LHCN-M2 (cell line): ENCODE data around the gene CTDSP2. TPM values are rescaled to one million over a fixed set of nuclear protein-coding genes. Genes with fewer than 3 reads are reported as not detected.
A peak's percentile ranks its signal among the peaks of the same experiment; 100 is the strongest.

Experiments
- DNase-seq: peaks from one replicate; pipeline ENCODE4 v3.0.0-alpha.2; 2012; ENCODE audit warnings: low read depth
- total RNA-seq: library from RNA; depleted of rRNA; stranded (reverse); fragments of >200 nt; gene quantifications from 2 replicates; pipeline ENCODE4 v1.2.3, GENCODE V29; 2014

Gene CTDSP2
- total RNA-seq, 1 experiment from 2014 or later = 31.9 TPM

DNA sequence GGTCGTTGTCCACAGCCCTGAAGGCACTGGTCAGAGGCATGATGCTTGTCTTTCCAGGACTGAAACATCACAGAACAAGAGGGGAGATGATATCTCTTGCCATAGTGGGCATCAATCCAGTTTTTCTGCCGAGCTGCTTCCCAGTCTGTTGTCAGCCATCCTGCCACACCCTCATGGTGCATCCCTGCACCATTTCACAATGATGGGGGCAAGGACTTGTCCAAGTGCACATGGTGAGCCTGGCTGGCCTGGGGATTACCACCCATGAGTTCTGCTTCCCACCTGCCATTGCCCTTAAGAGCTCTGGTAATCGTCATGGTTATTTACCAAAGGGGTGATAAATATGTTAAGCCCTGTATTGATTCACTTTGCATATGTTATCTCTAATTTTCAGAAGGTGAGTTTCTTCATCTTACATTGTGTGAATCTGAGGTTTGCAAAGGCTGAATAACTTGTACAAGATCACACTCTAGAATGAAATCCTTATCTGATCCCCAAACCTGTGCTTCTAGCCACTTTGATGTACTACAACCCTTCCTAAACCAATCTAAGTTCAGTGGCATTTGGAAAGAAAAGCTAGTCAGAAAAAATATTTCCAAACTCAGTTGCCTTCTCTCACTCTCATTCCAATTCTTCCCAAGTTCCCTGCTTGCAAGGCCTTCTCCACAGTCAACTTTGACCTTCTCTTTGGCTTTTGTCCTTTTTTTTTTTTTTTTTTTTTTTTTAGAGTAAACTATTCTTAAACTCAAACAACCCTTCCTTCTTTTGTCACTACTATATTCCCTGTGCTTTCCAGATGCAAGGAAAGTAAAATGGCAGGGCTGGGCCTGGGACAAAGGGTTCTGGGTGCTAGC, 30.3 kb downstream of the CTDSP2 start:
- no peak for DNase-seq

DNA sequence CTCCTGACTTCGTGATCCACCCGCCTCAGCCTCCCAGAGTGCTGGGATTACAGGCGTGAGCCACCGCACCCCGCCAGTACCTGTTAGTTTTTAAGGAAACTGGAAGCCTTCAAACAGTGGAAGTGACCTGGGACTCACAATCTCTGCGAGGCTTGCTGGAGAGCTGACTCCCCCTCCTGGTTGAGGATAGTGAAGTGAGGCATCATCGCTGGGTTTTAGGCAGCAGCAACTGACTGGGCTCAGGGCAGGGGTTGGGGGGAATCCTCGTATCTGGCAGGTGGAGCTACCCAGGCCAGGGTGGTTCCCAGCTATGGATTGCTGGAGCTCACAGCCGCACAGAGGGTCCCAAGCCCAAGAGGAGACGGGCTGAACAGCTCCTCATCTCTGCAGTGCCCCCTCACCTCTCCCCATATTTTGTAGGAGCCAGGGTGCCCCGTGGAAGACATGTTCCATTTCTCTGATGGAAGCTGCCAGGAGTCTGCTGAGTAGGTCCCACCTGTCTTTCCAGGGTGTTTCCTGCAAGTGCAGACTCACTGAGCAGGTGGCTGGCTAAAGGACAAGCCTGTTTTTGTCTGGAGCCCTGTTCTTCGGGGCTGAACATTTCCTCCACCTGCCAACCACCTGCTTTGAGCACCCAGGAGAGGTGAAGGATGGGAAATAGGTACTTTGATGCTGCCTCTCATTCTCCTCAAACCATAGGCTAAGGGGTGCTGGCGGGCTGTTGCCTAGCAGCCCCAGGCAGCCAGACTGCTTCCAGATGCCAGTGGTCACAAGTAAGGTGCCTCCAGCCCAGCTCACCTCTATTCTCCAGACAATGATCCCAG, 31.1 kb downstream of the CTDSP2 start:
- DNase-seq = no peak

DNA sequence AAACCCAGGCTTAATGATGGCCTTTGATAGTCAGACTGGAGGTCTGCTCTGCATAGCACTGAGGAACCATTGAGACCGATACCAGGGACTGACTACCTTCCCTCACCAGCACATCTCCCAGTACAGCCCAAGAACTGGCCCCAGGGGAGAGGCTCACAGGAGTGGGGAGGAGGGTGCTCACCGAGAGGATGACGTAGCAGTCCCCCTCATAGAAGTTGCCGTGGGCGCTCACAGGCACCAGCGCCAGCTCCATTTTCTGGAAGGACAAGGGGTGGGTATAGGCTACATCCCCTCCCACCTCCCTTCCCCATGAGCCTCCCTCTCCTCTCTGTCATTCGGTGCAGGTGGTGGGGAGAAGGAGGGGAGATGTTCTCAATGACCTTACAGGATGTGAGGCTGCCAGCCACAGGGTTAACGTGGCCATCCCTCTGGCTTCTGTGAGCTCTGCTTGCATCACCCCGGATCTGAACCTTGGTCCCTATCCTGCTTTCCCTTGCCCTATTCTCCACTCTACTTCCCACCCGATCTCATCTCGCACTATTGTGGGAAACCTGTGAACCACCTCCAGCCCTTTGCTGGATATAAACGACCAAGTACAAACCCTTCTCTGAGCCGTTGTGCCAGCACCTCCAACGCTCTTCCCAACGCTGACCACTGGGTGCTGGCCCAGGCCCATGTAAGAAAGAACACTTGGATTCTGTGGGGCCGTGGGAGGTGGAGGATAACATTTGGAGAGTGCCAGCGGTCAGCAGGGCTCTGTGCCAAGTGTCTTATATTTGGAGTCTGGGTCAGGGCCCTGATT, 32.4 kb downstream of the CTDSP2 start:
- peak; percentile 27 for DNase-seq

GRCh38 chr12:57813111-57813970, 33.2 kb downstream of the CTDSP2 start:
- DNase-seq = no peak

- DNase-seq = no peak
Observed at GRCh38 chr12:57811028-57811755, 35.3 kb downstream of the CTDSP2 start.

GRCh38 chr12:57810450-57810849, 36.1 kb downstream of the CTDSP2 start:
- DNase-seq = peak; percentile 30

DNA sequence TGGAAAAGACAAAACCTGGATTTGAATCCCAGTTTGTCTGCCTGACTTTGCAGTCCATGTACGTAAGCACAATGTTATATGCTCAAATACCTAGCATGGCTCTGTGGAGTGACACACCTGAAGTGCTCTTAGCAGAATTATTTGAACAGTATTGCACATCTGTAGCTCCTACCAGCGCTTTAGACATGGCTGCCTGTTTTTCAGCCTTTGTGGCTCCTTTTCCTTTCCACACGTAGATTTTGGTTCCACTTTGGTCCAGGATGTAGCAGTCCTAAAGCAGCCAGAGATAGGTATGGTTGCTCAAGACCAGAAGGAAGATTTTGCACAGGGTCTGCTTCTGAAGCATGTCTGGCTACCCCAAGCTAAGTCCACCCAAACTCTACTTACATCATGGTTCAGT, 37.1 kb downstream of the CTDSP2 start:
- no peak for DNase-seq

DNA sequence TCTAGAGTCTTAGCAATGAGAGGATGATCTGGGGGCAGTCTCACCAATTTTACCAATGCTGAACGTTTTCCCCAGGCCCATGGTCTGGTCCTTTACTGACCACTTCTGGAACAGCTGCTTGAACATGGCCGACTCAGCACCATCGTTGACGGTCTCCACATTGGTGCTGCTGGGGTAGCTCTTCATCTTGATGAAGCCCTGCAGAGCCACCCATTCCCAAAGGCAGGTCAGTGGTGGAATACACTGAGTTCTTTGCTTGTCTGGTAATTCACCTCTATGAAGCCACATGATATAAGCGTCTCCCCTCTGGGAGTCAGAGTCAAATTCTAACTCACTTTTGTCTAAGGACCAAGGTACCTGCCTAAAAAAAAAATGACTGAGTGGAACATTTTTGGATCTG, 38.2 kb downstream of the CTDSP2 start:
- DNase-seq = no peak

DNA sequence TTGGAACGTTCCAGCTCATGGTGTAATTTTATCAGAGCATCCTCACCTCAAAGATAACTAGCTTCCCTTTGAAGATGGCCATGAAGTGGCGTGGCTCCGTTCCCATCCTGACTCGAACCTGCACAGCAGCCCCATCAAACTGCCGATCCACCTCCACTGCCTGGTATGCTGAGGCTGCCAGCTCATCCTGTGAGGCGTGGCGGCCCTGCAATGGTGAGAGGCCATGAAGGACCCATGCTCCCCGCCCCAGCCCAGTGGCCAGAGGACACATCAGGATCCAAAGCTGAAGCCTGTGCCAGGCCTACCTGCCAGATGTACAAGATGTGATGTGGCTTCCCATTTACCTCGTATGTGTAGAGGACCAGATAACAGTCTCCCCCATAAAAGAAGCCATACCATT, 39.2 kb downstream of the CTDSP2 start:
- DNase-seq = no peak

DNA sequence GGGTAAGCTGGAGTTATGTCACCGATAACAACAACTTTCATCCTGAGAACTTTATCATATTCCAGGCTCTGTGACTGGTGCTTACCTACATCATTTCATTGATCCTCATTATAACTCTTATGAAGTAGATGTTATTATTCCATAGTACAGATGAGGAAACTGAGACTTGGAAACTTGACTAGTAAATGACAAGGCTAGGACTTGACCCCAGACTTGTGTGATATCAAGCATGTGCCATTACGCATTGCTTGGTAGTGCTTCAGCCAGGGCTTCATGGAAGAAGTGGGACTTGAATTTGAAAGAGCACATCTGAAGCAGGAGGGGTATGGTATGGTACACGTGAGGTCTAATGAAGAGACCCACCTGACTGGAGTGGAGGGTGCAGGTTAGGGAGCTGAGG, 39.9 kb downstream of the CTDSP2 start:
- no peak for DNase-seq

GRCh38 chr12:57803319-57803893, 43.1 kb downstream of the CTDSP2 start:
- DNase-seq = peak; percentile 30

DNA sequence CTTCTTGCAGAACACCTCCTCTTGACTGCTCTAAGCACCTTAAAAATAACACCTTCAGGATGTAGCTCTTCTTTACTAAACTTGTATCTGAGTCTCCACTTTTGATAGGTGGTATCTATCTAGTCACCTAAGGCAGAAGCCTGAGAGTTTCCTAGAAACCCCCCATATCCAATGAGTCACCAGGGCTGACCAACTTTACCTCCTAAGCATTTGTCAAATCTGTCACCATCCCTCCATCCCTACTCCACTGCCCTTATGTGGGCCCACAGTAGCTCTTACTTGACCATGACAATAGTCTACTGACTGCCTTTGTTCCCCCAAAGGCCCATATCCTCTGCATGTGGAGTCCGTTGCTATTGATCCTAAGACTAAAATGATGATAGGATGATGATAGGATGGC, 43.9 kb downstream of the CTDSP2 start:
- no peak for DNase-seq

- no peak for DNase-seq
Observed at GRCh38 chr12:57800965-57801364, 45.6 kb downstream of the CTDSP2 start.

DNA sequence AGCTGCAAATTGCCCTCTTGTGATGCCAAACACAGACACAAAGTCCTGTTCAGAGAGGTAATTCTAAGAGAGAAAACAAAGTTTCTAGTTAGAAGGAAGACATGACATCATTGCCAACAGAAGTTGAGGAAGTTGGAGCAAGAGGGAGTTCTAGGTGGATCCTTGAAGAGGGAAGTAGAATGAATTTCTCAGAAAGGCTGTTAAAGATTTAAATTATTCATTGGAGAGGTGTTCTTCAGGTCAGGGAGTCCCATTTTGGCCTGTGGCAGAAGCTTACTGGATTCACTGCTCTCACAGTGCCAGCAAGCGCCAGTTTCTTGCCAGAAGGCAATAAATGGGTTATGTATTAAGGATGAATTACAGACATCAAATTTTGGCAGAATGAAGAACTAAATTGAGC, 48.6 kb downstream of the CTDSP2 start:
- DNase-seq = no peak

DNA sequence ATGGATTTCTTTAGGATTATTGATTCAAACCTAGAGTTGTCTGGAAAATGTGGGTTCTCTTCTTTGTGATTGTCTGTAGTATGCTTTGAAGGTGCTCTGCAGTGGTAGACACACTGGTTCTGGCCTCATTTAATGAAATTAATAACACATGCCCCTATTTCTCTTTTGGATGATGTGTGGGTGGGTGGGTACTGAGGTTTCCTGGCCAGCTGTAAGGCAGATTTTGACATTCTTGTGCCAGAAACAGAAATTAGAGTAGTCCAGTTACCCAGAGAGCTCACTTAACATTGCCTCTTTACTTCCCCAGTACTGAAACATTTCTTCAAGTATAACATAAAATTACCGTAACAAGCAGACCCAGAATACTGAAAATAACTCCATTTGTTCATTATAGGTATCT, 49.5 kb downstream of the CTDSP2 start:
- DNase-seq = no peak

DNA sequence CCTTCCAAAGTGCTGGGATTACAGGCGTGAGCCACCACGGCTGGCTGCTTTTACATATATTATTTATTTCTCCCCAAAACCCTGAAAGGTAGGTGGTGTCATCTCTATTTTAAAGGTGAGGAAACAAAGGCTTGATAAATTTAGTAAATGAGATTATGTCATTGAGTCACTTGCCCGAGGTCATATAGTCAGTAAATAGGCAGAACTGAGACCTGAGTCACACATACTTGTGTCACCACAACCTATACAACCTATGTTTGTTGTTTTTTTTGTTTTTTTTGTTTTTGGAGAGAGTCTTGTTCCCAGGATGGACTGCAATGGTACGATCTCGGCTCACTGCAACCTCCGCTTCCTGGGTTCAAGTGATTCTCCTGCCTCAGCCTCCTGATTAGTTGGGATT, 51.2 kb downstream of the CTDSP2 start:
- no peak for DNase-seq

DNA sequence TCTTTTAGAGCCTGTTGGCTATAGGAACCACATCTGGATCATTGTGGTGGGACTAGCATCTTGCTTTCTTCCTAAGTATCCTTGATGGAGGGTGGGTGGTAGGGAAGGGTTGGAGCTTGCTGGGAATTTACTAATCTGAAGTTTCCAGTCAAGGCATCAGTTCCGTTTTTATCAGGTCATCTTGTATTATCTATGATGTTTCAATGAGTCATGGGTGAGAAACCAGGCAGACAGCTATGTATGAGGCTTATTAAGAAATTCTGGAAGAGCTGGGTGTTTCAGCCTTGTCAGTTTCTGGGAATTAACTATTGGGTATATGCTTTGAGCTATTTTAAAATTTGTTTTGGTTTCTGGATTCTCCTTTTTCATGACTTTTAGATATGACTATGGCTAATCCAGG, 52.6 kb downstream of the CTDSP2 start:
- peak; percentile 76 for DNase-seq

GRCh38 chr12:57783861-57784260, 62.7 kb downstream of the CTDSP2 start:
- no peak for DNase-seq

- DNase-seq = no peak
Observed at GRCh38 chr12:57783466-57783801, 63.1 kb downstream of the CTDSP2 start.
